Astrocyte (in vitro differentiated cells and primary cell): ENCODE results near the gene ZNF827.

Experiments
- CTCF ChIP-seq: IDR thresholded peaks from 2 replicates; pipeline ENCODE4 v1.5.1; 2011; ENCODE audit warnings: low read depth, mild to moderate bottlenecking, inconsistent platforms, low read length, moderate library complexity; ENCODE audit not compliant: insufficient read depth
- EZH2 ChIP-seq: IDR thresholded peaks from 2 replicates; pipeline ENCODE4 v1.6.1; 2012; ENCODE audit warnings: mild to moderate bottlenecking, low read length, inconsistent platforms; ENCODE audit not compliant: insufficient read depth

- TF ChIP-seq CTCF (no peak), EZH2 (no peak)
Measured at GRCh38 chr4:145812919-145813318, 125.7 kb downstream of the ZNF827 start.
